ENCODE data around the gene FBXW8.
A peak's percentile ranks its signal among the peaks of the same experiment; 100 is the strongest.
"Not testable (repeated sequence)": the region's sequence is repeated elsewhere in the genome, so short reads cannot be mapped to it uniquely, and the experiment has no call there.

Gene FBXW8

DNA sequence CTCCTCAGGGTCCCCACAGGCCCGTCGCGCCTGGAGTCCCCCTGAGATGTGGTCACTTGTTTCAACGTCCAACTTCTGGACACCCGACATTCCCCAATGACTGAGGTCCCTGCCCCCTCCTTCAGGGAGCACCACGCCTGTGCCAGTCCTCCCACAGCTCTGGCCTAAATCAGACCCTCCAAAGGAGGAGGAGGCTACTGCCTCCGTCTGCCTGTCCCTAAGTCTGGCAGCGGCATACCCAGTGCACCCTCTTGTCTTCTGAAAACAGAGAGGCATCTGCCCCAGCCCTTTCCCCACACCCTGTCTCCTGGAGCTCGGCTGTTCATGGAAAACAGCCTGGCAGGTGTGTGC lies 142.3 kb downstream of the FBXW8 start:
- DNase-seq (ENCODE audit: low read depth in 3 of 3) = no peak

- no peak for DNase-seq (ENCODE audit: low read depth in 3 of 3)
These were observed 142.9 kb downstream of the FBXW8 start for GRCh38 chr12:117053597-117054201.

DNA sequence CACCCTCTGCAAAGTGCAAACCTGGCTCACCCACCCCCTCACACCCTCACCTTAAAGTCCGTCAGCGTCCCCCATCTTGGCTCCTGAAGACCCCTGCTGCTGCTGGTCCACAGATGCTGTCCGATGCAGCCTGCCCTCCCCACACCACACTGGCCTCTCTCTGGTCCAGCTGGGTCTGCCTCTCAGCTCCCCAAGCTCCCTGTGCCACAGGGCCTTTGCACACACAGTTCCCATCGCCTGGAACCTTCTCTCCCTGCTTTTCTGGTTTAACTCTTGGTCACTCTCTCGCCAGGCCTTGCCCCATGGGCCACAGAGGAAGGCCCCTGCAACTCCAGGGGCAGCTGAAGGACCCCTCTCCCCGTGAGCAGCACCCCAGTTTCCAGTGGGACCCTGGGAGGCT lies 143.5 kb downstream of the FBXW8 start:
- DNase-seq (ENCODE audit: low read depth in 3 of 3) = no peak

GRCh38 chr12:117057626-117058025 lies 146.9 kb downstream of the FBXW8 start:
- not testable (repeated sequence) for DNase-seq (ENCODE audit: low read depth in 3 of 3)

DNA sequence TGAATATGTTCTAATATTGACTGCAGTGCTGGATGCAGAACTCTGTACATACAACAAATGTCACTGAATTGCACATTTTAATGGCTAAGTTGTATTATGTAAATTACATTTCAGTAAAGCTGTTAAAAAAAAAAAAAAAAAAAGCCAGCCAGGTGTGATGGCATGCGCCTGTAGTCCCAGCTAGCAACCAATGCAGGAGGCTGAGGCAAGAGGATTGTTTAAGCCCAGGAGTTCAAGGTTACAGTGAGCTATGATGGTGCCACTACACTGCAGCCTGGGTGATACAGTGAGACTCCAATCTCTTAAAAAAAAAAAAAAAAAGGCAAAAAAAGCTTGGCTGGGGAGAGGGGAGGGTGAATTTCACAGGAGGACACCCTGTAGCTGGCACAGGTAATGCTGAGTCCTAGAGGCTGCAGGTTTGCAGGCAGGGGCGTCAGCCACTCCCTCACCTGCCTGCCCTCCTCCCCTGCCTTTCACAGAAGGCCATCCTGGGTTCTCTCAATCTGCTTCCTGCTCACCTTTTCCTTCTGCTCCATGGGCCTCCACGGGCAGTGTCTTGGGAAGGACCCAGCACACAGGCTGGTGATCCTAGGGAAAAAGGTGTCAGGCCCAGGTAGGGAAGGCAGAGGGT lies 147.8 kb downstream of the FBXW8 start:
- no peak for DNase-seq (ENCODE audit: low read depth in 3 of 3)

- no peak for DNase-seq (ENCODE audit: low read depth in 3 of 3)
These were observed 148.4 kb downstream of the FBXW8 start for GRCh38 chr12:117059156-117059555.

- DNase-seq (ENCODE audit: low read depth in 3 of 3) = no peak
These were observed 149.6 kb downstream of the FBXW8 start for GRCh38 chr12:117060246-117060928.

DNA sequence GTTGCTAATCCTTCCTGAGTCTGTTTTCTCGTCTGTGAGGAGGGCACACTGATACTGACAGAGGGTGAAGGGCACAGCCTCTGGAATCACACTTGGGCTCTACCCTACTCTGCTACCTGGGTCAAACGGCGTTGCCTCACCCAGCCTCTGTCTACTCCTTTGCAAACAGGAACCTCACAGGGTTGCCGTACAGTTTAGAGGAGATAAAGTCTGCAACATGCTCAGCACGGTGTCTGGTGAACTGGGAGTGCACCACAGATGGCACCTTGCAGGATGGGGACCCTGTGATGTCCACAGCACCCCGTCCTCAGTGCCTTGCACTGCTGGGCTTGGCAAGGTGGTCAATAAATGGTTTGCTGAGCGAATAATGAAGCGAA lies 150.2 kb downstream of the FBXW8 start:
- no peak for DNase-seq (ENCODE audit: low read depth in 3 of 3)

DNA sequence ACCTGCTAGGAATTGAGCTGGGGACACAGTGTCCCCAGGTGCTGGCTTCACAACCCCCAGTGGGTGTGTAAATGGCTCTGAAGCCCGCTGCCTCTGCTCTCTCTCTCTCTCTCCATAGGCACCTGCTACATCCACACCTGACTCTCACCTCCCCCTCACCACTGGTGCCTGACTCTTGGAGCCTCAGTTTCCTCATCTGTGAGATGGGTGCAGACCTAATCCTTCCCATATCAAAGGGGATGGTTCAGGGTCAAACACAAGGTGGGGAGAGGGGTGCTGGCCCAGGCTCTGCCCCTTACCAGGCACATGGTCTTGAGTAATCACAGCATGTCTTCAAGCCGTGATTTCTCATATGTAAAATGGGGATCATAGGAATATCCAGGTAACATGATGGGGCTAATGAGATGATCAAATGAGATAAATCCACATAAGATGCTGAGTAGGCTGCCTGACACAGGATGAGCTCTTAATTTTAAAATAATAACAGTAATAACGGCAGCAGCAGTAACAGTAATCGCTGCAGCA lies 150.9 kb downstream of the FBXW8 start:
- no peak for DNase-seq (ENCODE audit: low read depth in 3 of 3)

- DNase-seq (ENCODE audit: low read depth in 3 of 3) = peak in 1 of 3 donors; percentile 10
These were observed 152.6 kb downstream of the FBXW8 start for GRCh38 chr12:117063162-117063911.

DNA sequence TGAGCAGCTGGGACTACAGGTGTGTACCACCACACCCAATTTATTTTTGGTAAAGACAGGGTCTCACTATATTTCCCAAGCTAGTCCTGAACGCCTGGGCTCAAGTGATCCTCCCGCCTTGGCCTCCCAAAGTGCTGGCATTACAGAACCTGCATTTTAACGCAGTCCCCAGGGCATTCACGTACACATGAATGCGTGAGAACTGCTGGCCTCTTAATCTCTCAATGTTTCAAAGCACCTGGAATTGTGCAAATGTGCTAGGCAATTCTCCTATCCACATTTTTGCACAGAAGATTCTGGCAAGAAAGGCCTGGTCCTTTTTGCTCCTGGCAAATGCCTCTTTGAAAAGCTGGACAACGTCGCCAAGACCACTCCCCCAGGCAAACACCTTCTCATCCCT lies 153.3 kb downstream of the FBXW8 start:
- no peak for DNase-seq (ENCODE audit: low read depth in 3 of 3)

DNA sequence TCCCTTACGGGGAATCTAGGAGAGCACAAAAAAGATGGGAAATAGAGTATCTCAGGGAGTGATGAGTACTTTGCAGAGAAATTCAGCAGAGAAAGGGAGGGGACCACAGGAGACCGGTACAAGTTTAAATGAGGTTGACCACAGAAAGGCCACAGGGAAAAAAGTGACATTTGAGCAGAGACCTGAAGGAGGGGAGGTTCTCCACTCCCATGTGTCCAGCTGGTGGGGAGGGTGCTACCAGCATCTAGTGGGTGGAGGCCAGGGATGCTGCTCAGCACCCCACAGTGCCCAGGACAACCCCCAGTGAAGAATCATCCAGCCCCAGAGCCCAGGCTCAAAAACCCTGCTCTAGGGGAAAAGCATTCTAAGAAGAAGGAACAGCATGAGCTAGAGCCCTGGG lies 153.8 kb downstream of the FBXW8 start:
- no peak for DNase-seq (ENCODE audit: low read depth in 3 of 3)

- DNase-seq (ENCODE audit: low read depth in 3 of 3) = no peak
These were observed 156.3 kb downstream of the FBXW8 start for GRCh38 chr12:117067016-117067415.

GRCh38 chr12:117067638-117068037 lies 156.9 kb downstream of the FBXW8 start:
- DNase-seq (ENCODE audit: low read depth in 3 of 3) = no peak

DNA sequence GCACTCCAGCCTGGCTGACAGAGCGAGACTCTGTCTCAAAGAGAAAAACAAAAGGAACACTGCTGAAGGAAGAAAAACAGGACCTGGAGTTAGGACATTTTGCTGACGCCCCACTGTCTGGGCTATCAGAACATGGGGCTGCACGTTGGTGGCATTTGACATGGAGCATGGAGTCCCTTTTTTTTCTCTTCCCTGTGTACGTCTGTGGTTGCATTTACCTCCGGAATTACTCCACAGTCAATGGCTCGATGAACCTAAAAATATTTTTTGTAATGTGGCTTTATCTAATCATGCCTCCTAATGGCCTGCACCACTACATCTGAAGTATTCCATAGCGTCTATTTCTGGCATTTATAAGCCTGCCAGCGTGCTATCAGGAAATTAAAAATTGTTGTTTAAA lies 157.7 kb downstream of the FBXW8 start:
- no peak for DNase-seq (ENCODE audit: low read depth in 3 of 3)

DNA sequence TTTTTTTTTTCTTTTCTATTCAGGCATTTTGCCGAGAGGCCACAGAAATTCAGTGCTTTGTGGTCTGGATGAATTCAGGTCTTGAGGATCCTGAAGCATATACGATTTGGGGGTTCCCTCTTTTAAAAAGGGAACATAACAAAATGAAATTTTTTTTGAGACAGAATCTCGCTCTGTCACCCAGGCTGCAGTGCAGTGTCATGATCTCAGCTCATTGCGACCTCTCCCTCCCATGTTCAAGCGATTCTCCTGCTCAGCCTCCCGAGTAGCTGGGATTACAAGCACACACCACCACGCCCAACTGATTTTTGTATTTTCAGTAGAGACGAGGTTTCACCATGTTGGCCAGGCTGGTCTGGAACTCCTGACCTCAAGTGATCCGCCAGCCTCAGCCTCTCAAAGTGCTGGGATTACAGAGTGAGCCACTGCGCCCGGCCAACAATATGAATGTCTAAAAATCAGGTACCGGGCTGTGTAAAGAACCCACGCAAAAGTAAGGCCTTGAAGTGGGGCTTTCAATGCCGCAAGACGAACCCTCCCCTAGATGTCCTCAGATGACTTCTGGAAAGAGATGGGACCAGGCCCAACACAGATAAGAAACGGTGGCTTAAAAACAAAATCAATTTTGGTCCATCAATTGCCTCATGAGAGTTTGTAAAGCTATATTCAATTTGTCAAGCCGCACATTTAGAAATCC lies 158.5 kb downstream of the FBXW8 start:
- no peak for DNase-seq (ENCODE audit: low read depth in 3 of 3)

DNA sequence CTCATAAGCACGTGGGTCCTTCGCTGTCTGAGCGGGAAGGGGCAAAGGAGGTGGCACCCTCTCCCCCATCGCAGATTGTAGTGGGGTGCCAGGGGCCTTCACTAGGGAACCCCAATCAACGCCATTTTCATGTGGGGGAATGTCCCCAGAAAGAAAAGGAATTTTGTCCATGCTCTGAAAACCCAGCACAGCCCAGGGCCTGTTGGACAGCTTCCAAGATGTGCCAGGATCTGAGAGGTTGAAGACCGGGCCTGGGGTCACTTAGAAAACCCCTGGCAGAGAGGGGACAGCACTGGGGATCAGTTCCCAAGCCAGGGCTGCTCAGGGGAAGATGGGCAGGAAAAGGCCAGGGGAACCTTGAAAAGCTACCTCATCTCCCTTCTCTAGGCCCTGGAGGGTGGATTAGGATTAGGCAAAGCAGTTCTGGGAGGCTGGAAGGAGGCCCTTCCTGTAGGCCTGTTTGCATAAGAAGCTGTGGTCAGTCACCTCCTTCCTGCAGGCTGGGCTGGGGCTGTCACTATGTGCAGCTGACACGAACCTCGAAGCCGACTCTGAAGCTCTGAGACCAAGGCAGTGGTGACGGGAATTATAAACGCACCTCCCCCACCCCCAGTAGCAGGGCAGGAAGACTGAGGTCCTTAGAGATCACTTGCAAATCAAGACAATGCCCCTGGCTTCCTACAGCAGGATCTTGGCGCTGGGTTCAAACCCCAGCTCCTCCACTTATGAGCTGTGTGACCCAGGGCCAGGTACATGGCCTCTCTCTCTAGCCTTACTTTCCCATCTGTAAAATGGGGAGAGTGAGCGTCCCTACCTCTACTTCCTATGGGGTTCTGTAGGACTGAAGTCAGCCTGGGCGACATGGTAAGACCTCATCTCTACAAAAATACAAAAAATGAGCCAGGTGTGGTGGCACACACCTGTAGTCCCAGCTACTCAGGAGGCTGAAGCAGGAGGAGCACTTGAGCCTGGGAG lies 159.5 kb downstream of the FBXW8 start:
- no peak for DNase-seq (ENCODE audit: low read depth in 3 of 3)

- no peak for DNase-seq (ENCODE audit: low read depth in 3 of 3)
These were observed 160.3 kb downstream of the FBXW8 start for GRCh38 chr12:117071009-117071408.

DNA sequence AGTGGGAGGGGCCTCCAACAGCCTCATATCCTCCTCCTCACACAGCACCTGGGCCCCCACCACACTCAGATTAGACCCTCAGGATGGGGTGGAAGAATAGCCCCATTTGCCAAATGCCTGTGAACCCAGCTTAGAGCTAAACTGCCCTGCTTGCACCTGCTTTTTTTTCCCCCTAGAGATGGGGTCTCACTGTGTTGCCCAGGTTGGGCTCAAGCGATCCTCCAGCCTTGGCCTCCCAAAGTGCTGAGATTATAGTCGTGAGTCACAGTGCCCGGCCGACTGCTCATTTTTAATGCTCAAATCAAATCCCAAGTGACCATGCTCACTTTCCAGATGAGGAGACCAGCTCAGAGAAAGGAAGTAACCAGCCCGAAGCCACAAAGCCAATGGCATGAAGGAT lies 161.4 kb downstream of the FBXW8 start:
- no peak for DNase-seq (ENCODE audit: low read depth in 3 of 3)

DNA sequence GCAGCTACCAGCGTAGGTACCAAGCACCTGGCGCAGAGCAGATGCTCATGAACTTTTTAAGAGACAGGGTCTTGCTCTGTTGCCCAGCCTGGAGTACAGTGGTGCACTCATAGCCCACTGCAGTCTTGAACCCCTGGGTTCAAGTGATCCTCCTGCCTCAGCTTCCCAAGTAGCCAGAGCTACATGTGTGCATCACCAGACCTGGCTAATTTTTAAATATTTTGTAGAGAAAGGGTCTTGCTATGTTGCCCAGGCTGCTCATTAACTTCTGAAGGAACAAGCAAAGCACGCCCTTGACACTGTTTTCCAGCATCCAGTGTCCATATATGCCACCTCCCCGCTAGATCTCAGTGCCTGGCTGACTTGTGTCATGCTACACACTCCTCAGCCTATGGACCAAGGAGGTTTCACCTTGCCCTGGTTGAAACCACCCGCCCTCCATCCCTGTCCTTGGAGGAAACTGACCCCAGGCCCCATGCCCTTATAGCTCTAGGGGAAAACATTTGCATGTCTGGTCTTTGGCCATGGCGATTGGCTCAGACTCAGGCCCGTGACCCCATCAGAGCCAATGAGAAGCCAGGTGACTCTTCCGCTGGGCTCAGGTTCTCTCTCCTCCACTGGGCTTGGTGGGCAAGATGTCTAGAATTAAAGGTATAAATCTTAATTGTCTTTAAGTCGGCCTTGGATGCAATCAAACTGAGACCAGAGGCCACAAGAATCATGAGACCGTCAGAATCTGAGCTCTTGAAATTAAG lies 162.2 kb downstream of the FBXW8 start:
- no peak for DNase-seq (ENCODE audit: low read depth in 3 of 3)
